GM19193 (cell line): ENCODE measurements around the gene SCNN1A.

ENCODE experiments used
- POLR2A ChIP-seq: IDR thresholded peaks from 4 replicates; pipeline ENCODE4 v1.6.1; 2011; ENCODE audit not compliant: insufficient read depth, insufficient read length; ENCODE audit errors: extremely low read depth

Gene SCNN1A

DNA sequence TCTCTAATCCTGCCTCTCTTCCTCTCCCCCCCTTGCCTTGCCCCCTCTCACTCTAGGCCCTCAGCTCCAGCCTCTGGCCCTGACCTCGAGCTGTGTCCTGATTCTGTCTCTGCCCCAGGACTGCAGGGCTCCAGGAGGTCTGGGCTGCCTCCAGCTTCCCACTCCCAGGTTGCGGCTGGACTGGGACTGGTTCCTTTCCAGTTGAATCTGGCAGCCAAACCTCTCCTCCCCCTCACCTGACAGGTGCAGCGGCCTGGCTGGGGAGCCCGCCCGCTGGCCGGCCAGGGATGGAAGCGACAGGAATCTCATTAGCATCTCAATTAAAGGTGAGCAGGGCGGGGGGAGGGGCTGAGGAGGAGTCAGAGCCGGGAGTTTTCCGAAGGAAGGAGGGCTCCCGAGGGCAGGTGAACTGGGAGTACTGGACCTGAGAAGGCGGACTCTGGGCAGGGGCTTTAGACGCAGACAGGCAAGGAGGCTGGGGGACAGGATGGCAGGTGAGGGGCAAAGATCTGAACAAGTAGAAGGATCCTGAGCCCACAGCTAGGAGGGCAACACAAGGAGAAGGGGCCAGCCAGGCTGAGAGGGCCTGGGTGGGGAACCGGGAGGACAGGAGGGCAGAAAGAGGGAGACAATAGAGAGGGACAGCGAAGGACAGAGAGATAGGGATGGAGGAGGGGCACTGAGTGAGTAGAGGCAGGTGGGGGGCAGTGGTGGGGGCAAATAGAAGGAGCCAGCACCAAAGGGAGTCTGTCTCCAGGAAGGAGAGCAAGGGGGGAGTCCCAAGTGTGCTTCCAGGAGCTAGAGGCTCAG is at the start of gene SCNN1A:
TSS of gene SCNN1A (minus strand) at position 295 of the 810 bp plus-strand sequence. CDS start 780 bp downstream, outside the sequence.
- TF ChIP-seq POLR2A = no peak

DNA sequence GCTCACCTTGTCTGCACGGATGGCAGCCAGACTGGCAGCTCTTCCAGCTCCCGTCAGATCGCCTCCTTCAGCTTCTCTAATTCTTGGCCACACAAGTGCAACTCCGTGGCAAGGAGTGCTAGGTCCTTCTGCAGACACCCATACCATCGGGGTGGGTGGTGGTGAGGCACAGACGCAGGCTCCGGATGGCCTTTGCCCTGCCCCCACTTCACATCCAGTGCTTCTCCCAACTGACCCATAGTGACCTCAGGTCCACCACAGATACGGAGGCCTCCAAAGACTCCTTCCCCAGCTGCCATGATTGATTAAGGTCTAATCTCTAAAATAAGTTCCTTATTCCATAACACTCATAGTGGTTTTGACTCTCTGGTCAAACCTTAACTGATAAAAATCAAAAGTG is 49.5 kb upstream of the SCNN1A start:
- TF ChIP-seq POLR2A = no peak

DNA sequence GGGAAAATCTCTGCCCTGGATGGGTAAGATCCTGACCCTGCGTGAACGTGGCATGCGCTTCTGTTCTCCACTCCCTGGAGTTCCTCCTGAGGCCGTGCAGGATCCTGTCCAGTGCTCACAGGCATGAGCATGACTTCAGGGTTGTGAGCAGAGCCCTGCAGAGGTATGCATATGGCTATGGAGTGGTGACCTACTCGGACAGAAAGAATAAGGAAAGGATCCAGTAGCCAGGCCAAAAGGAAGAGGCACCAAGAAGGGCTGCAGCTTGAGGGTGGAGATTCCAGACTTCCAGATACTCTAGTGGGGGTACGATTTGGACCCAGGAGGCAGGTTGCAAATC is 48.6 kb upstream of the SCNN1A start:
- no peak for TF ChIP-seq POLR2A

DNA sequence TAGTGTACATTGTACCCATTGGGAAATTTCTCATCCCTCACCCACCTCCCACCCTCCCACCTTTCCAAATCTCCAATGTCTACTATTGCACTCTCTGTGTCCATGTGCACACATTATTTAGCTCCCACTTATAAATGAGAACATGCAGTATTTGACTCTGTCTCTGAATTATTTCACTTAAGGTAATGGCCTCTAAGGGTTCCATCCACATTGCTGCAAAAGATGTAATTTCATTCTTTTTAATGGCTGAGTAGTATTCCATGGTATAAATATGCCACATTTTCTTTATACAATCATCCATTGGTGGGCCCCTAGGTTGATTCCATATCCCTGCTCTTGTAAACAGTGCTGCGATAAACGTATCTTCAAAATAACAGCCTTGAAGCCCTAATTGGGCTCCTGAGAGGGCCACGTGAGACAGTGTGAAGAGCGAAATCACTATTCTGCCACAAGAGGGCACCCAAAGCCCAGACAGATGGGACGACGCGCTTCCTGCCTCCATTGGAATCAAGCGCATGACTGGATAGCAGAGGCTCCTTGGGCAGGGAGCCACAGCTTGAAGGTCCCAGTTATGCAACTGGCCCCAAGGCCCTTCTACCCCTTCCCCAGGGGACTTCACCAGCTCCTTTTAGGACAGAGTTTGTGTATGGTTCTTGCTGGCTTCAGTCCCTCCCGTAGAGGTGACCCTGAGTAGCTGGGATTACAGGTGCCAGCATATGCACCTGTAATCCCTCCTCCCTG is 48.1 kb upstream of the SCNN1A start:
- no peak for TF ChIP-seq POLR2A

DNA sequence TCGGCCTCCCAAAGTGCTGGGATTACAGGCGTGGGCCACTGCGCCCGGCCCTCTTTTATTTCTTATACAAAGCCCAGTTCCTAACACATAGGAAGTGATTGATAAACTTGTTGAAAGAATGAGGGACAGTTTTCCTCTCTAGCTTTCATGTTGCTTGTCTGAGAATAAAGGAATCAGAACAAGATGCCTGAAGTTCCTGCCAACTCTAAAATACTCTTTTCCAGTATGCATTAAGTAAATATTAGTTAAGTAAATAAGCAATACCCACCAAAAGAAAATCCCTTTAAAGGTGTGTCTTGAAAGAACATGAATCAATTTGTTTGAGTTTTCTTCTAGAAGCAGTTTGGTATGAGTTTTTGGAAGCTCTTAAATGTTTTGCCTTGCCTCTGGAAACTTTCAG is 45.0 kb upstream of the SCNN1A start:
- no peak for TF ChIP-seq POLR2A

DNA sequence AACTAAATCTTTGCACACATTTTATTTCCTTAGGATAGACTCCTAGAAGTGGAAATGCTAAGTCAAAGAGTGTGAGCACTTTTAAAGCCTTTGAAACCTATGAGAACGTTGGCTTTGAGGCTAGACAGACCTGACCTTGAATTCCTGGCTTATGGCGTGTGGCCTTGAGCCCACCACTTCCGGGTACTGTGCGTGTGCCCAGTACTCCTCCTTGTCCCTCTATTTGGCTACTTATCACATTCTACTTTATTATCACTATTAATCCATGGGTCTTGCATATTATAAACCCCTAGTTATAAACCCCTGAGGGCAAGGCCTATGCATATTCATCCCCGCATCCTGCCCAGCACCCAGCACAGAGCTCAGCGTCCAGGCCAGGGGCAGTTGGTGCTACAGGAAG is 43.4 kb upstream of the SCNN1A start:
- TF ChIP-seq POLR2A = no peak

DNA sequence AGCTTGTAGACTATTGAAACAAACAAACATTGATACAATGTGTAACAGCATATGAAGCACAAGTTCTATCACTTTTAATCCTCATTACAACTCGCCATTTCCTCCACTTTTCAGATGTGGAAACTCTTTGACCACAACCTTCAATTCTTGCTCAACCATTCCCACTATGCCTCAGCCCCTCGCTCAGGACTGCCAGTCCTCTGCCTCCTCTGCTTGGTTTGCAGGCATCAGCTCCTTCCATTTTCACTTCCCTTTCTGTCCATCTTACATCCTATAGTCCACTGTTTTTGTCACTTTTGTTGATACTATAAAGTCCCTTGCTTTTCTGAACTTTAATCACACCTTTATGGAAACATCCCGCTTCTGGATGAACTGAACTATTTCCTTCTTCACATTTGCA is 41.2 kb upstream of the SCNN1A start:
- TF ChIP-seq POLR2A = no peak

DNA sequence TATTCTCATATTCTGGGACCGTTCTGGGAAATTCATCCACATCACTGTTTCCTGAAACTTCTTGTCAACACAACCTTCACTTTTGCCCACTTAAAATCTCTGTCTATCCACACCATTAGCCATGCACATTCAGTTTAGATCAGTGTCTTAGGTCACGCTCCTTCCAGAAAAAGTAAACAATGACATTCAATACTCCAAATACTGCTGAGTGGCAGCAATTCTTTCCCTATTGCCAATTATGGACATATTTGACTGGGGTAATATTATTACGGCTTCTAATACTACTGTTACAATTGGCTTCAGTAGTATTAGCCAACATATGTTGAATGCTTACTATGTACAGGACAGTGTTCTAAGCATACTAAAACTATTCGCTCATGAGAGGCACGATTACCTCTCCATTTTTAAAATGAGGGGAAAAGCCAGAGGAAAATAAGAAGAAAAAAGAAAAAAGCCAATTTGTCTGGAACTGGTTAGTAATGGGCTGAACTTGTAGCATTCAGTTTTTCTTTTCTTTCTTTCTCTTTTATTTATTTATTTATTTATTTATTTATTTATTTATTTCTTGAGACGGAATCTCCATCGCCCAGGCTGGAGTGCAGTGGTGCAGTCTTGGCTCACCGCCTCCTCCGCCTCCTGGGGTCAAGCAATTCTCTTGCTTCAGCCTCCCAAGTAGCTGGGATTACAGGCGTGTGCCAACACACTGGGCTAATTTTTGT is 32.0 kb upstream of the SCNN1A start:
- TF ChIP-seq POLR2A = no peak

DNA sequence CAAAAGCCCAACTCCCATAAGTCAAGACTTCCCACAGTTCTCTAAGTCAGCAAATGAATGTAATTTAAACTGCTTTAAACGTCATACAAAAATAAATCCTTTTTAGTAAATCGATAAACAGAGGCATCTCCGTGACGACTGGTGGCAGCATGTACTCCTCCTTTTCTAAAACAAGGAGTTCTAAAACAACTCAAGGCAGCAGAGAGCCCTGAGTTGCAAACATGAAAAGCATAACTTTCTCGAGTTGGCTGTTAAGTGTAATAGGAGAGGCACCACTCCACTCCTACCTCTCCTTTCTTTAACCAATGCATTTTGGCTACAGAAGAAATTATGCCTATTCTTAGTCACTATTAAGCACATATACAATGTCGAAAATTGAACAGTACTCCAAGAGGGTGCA is 30.6 kb upstream of the SCNN1A start:
- TF ChIP-seq POLR2A = no peak

DNA sequence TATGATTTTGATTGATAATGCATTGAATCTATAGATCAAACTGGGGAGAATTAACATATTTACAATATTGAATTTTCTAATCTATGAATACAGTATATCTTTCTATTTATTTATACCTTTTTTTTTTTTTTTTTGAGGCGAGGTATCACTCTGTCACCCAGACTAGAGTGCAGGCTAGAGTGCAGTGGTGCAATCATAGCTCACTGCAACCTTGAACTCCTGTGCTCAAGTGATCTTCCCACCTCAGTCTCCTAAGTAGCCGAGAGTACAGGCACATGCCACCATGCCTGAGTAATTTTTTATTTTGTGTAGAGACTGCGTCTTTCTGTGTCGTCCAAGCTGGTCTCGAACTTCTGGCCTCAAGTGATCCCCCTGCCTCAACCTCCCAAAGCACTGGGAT is 29.0 kb upstream of the SCNN1A start:
- TF ChIP-seq POLR2A = no peak

DNA sequence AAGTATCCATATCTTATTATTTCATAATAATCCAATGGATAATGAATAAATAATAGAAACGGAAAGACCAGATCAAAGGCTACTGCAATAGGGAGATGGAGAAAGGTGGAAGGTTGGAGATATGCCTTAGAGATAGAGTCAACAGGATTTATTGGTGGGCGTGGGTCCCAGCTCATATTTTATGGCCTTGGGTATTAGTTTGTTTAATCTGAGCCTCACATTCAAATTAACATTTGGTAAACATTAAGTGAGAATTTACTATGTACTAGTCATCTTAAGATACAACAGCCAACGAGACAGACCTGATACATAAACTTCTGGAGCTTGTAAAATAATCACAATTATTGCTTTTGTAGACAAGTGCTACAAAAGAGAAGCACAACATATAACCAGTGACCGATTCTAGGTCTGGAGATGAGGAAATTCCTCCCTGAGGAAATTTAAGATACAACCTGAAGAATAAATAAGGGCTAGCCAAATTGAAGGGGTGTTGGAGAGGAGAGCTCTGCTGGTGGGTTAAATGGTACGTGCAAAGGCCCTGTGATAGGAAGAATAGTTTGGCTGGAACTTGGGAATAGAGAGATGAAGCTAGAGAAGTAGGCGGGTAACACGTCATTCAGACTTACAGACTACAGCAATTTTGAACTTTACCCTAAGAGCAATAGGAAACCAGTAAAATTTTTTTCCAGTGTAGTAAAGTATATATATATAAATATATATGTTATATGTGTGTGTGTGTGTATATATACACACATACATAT is 24.7 kb upstream of the SCNN1A start:
- no peak for TF ChIP-seq POLR2A

DNA sequence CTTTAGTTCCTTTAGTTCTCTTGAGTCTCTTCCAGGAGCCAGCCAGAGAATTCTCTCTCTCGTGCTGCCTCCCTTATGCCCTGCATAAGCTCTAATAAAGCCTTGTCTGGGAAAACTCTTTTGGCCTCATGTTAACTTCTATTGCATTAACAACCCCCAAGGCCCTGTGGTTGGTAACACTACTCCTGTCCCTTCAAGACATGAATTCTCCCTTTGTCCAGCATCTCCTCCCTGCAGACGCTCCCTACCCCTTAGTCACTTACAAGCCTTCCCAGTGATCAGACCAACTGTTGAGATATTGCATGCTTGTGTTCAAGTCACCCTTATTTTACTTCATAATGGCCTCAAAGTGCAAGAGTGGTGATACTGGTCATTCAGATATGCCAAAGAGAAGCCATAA is 20.7 kb upstream of the SCNN1A start:
- no peak for TF ChIP-seq POLR2A

DNA sequence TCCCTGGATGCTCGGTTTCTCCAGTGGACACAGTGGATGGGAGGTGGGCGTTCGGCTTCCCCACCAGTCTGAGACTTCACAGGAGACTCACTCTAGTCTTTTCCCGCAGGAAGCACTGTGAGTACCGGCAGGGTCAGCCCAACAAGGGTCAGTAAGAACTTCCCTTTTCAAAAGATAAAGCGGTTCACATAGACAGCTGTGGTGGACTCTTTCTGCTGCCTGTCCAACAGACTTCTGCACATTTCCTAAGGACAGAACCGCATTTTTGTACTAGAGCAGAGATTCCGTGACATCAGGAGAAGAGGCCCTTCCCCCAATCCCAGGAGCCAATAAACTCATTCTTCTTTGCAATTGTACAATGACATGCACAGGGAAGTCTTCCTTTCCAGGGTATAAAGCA is 19.0 kb upstream of the SCNN1A start:
- no peak for TF ChIP-seq POLR2A

DNA sequence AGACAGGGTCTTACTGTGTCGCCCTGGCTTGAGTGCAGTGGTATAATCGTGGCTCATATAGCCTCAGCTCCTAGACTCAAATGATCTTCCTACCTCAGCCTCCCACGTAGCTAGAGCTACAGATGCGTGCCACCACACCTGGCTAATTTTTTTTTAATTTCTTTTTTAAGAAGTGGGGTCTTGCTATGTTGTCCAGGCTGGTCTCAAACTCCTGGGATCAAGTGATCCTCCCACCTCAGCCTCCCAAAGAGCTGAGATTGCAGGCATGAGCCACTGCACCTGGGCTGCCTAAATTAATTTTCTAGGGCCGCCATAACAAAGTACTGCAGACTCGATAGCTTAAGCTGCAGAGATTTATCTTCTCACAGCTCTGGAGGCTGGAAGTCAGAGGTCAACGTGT is 17.7 kb upstream of the SCNN1A start:
- no peak for TF ChIP-seq POLR2A

DNA sequence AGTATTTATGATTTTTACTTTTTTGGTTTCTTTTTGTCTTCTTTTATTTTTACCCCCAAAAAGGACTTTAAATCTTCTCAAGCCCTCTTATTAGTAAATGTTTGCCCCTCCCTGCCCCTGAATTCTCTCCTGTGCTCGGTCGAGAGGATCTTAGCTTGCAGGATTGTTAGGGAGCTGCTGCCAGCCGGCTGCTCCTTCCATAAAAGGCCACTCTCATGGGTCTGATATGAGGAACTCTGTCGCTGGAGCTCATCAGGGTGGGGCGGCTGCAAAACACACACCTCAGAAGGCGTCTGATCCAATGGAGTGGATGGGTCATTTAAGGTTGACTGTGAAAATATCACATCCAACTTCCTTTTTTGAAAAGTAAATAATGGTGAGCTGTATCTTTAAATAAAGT is 17.1 kb upstream of the SCNN1A start:
- no peak for TF ChIP-seq POLR2A
